C4-2B (cell line): Measurements from ENCODE around the gene SHB.

Source experiments
- ZFX ChIP-seq: fragments of 450-650 bp; IDR thresholded peaks from 2 replicates; pipeline ENCODE4 v1.6.1; 2017
- TF ChIP-seq, protein P1 (sequence below): fragments of 450-650 bp; conservative IDR thresholded peaks from 2 replicates; pipeline ENCODE4 v1.5.1; 2017; ENCODE audit warnings: mild to moderate bottlenecking

DNA sequence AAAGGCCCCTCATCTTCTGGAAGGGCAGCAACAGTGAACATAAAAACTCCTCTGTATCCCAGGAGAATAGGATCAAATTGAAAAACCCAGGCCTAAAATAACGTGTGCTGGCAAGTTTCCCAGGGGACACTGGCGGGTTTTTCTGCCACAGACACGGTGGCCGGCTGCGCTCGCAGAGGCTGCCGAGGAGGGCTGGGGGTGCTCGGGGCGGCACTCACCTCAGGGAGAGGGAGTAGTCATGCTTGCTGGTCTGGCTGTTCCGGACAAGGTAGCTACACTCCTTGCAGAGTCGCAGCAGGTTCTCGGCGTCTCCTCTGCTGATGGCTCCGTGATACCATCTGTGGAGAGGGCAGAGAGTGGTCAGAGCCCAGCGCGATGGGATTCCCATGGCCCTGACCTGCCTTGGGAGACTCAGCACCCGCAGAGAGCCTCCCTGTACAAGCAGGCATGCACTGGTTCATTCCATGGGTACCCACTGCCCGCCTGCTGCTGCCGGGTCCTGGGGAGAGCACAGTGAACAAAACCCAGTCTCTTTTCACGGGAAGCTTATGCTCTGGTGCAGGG lies 120.5 kb downstream of the SHB start:
- TF ChIP-seq, protein P1, sequence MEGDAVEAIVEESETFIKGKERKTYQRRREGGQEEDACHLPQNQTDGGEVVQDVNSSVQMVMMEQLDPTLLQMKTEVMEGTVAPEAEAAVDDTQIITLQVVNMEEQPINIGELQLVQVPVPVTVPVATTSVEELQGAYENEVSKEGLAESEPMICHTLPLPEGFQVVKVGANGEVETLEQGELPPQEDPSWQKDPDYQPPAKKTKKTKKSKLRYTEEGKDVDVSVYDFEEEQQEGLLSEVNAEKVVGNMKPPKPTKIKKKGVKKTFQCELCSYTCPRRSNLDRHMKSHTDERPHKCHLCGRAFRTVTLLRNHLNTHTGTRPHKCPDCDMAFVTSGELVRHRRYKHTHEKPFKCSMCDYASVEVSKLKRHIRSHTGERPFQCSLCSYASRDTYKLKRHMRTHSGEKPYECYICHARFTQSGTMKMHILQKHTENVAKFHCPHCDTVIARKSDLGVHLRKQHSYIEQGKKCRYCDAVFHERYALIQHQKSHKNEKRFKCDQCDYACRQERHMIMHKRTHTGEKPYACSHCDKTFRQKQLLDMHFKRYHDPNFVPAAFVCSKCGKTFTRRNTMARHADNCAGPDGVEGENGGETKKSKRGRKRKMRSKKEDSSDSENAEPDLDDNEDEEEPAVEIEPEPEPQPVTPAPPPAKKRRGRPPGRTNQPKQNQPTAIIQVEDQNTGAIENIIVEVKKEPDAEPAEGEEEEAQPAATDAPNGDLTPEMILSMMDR = no peak
- TF ChIP-seq ZFX = no peak
